ENCODE data around the gene TBX15. TPM values are rescaled to one million over a fixed set of nuclear protein-coding genes. Genes with fewer than 3 reads are reported as not detected.

TBX15 gene
- total RNA-seq, 4 donors from 2014 or later = 0.14 to 0.32 TPM; not detected in 2

DNA sequence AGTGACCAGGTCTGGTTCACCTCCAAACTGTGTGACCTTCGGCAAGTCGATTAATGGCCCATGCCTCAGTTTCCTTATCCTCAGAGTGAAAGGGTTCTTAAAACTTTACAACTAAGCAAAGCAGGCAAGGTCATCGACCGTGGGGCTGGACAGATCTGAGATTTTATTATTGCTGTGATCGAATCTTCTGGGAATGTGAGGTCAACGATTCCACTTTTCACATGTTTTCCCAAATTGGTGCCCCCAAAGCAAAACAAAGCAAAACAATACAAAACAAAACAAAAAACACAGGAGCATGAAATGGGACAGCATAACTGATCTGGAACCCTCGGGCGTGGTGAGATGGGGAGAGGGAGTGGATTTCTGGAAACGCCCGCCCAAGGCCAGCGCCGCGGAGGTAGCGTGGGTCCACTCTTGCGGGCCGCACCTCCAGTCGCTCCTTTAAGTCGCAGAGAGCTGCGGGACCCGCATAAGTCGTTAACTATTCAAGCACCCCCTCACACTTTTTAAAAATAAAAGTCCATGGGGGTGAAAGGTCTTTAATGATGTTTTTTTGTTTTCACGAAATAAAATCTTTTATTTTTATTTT is 4.2 kb upstream of the TBX15 start:
- H3K27ac ChIP-seq = no peak overlapping the region
- intact Hi-C loops (cut with DNase I; ENCODE audit: low total_unique reads) (no loop called here), in situ Hi-C loops (cut with MboI; ENCODE audit: low pct_ligation_motif_present in 1 of 4, low pct_unique_long_range_greater_than_20kb in 1 of 4, low sequenced_read_pairs in 3 of 4) (no loop called here)
- no peaks in the 10 kb centered on the region for H3K36me3 ChIP-seq
- DNase-seq = no peak
- peaks cover 0 to 21% (median 12%) of the 10 kb centered on the region in 4 donors for H3K4me1 ChIP-seq
- H3K4me3 ChIP-seq = no peak overlapping the region
- H3K9me3 ChIP-seq = no peaks in the 10 kb centered on the region
- TF ChIP-seq POLR2AphosphoS5 (IDR thresholded peaks at IDR 0.05) (no peak), EP300 (IDR thresholded peaks at IDR 0.05; ENCODE audit: low read depth) (no peak), POLR2A (IDR thresholded peaks at IDR 0.05) (no peak)
- TF ChIP-seq, protein P1, sequence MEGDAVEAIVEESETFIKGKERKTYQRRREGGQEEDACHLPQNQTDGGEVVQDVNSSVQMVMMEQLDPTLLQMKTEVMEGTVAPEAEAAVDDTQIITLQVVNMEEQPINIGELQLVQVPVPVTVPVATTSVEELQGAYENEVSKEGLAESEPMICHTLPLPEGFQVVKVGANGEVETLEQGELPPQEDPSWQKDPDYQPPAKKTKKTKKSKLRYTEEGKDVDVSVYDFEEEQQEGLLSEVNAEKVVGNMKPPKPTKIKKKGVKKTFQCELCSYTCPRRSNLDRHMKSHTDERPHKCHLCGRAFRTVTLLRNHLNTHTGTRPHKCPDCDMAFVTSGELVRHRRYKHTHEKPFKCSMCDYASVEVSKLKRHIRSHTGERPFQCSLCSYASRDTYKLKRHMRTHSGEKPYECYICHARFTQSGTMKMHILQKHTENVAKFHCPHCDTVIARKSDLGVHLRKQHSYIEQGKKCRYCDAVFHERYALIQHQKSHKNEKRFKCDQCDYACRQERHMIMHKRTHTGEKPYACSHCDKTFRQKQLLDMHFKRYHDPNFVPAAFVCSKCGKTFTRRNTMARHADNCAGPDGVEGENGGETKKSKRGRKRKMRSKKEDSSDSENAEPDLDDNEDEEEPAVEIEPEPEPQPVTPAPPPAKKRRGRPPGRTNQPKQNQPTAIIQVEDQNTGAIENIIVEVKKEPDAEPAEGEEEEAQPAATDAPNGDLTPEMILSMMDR (IDR thresholded peaks at IDR 0.05) = no peak
- peaks cover 100% of the 10 kb centered on the region for H3K27me3 ChIP-seq
- WGBS, 2 donors (ENCODE audit: low coverage in 1 of 2) = 13 to 22% methylated on average over 9 to 22 of the region's 22 CpGs

DNA sequence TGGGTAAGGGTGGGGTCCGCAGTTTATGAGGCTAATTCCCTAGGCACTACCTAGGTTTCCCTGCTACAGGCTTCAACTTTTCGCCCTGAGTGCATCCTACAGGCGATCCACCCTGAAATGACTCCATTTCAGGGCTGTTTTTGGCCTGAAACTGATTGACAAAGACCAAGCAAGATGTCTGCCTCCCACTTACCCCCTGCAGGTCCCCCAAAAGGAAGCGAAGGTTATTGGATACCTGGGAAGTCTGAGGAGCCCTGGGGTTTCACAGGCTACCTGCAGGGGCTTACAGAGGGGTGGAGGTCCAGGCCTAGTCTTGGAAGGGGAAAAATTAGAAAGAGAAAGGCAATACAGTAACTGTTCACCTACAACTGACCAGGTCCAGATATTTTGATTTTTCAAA is 3.3 kb upstream of the TBX15 start:
- DNase-seq = no peak
- Histone ChIP-seq H3K4me1 (peaks cover 0 to 25% (median 15%) of the 10 kb centered on the region in 4 donors), H3K27ac (no peak overlapping the region), H3K27me3 (peaks cover 100% of the 10 kb centered on the region), H3K4me3 (no peak overlapping the region), H3K9me3 (no peaks in the 10 kb centered on the region), H3K36me3 (no peaks in the 10 kb centered on the region)
- intact Hi-C loops (cut with DNase I; ENCODE audit: low total_unique reads) (no loop called here), in situ Hi-C loops (cut with MboI; ENCODE audit: low pct_ligation_motif_present in 1 of 4, low pct_unique_long_range_greater_than_20kb in 1 of 4, low sequenced_read_pairs in 3 of 4) (no loop called here)
- TF ChIP-seq, protein P1 (IDR thresholded peaks at IDR 0.05) = no peak
- TF ChIP-seq POLR2AphosphoS5 (IDR thresholded peaks at IDR 0.05) (no peak), EP300 (IDR thresholded peaks at IDR 0.05; ENCODE audit: low read depth) (no peak), POLR2A (IDR thresholded peaks at IDR 0.05) (no peak)
- WGBS, 2 donors (ENCODE audit: low coverage in 1 of 2) = 0 to 20% methylated on average over 2 to 4 of the region's 4 CpGs

DNA sequence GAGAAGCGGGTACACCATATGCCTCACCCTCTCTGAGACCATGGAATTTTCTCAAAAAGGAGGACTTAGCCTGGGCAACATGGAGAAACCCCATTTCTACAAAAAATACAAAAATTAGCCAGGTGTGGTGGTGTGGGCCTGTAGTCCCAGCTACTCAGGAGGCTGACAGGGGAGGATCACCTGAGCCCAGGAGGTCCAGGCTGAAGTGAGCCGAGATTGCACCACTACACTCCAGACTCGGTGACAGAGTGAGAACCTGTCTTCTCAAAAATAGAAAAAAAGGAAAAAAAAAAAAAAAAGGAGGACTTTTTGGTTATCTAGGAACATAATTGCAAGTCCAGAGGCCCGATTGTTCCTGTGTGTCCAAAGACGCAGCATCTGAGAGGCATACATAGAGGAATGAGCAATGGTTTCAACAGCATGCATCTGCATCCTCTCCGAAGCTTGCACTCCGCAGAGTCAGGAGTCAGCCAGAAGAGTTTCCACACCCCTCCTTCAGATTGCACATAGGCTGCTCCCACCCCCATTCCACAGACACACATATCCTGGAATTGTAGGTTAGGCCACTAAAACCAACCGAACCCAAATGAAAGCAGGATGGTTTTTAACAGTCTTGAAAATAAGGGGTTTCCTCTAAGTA is 2.5 kb upstream of the TBX15 start:
- Histone ChIP-seq H3K4me1 (peaks cover 0 to 28% (median 16%) of the 10 kb centered on the region in 4 donors), H3K36me3 (no peaks in the 10 kb centered on the region), H3K27ac (no peak overlapping the region), H3K9me3 (no peaks in the 10 kb centered on the region), H3K27me3 (peaks cover 100% of the 10 kb centered on the region), H3K4me3 (no peak overlapping the region)
- WGBS, 2 donors (ENCODE audit: low coverage in 1 of 2) = 47 to 100% methylated on average over 2 to 8 of the region's 8 CpGs
- TF ChIP-seq, protein P1 (IDR thresholded peaks at IDR 0.05) = no peak
- no peak for DNase-seq
- intact Hi-C loops (cut with DNase I; ENCODE audit: low total_unique reads) (no loop called here), in situ Hi-C loops (cut with MboI; ENCODE audit: low pct_ligation_motif_present in 1 of 4, low pct_unique_long_range_greater_than_20kb in 1 of 4, low sequenced_read_pairs in 3 of 4) (no loop called here)

DNA sequence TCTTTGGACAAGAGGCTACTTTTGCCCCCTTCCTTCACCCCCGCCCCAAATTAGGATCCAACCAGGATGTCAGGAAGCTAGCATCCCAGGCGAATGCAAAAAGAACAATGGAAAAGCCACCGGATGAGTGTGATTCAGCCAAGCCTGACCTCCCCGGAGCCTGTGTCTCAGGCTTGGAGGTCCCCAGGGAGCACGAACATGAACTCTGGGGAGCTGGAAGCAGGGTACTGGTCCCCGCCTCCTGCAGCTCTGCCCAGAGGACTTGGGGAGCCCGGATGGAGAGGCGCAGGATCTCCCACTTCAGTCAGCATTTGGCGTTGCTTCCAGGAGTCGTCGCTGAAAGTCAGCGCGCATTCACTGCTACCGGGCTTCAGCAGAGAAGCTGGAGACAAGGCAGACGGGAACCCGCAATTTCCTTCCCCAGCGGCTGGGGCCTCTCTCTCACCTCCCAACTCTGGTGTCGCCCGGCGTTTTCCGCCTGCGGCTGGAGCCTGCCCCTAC is 1.8 kb upstream of the TBX15 start:
- TF ChIP-seq POLR2A (IDR thresholded peaks at IDR 0.05) = no peak
- in situ Hi-C loops (cut with MboI; ENCODE audit: low pct_ligation_motif_present in 1 of 4, low pct_unique_long_range_greater_than_20kb in 1 of 4, low sequenced_read_pairs in 3 of 4) = no loop called here

More for the DNA sequence above, 1.8 kb upstream of the TBX15 start:
- Histone ChIP-seq H3K36me3 (no peaks in the 10 kb centered on the region), H3K4me1 (peaks cover 0 to 35% (median 18%) of the 10 kb centered on the region in 4 donors), H3K27ac (no peak overlapping the region), H3K9me3 (no peaks in the 10 kb centered on the region), H3K4me3 (no peak overlapping the region), H3K27me3 (peaks cover 100% of the 10 kb centered on the region)
- 38% methylated on average over 16 of the region's 22 CpGs; no CpG with 5 or more reads in 1 of the 2 donors for WGBS, 2 donors (ENCODE audit: low coverage in 1 of 2)
- no peak for DNase-seq
- intact Hi-C loops (cut with DNase I; ENCODE audit: low total_unique reads) = no loop called here
